ENCODE data around the gene FRG2B.
"Not testable (repeated sequence)": the region's sequence is repeated elsewhere in the genome, so short reads cannot be mapped to it uniquely, and the experiment has no call there.

FRG2B gene

DNA sequence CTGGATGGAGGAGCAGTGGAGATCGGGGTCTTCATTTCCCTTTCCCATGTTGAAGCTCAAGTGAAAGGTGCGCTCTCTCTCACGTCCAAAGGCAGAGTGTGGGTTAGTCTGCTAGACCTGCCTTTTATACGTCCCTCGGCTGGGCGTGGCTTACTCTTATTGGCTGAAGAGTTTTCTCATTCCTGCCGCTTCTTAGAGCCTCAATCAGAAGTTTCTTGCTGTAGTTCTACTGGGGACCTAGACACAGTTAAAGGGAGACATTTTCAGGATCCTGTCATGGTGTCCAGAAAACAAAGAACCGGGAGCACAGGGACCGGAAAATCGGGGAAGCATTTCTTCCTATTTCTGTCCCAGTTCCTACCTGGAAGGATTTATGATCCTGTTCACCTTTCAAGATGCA is at the start of gene FRG2B:
TSS of gene FRG2B (minus strand) at position 101 of the 400 bp plus-strand sequence. CDS start at position 48, 53 bp downstream.
- not testable (repeated sequence) for DNase-seq

DNA sequence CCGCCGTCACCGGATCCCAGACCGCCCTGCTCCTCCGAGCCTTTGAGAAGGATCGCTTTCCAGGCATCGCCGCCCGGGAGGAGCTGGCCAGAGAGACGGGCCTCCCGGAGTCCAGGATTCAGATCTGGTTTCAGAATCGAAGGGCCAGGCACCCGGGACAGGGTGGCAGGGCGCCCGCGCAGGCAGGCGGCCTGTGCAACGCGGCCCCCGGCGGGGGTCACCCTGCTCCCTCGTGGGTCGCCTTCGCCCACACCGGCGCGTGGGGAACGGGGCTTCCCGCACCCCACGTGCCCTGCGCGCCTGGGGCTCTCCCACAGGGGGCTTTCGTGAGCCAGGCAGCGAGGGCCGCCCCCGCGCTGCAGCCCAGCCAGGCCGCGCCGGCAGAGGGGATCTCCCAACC is 40.9 kb upstream of the FRG2B start:
- not testable (repeated sequence) for DNase-seq

DNA sequence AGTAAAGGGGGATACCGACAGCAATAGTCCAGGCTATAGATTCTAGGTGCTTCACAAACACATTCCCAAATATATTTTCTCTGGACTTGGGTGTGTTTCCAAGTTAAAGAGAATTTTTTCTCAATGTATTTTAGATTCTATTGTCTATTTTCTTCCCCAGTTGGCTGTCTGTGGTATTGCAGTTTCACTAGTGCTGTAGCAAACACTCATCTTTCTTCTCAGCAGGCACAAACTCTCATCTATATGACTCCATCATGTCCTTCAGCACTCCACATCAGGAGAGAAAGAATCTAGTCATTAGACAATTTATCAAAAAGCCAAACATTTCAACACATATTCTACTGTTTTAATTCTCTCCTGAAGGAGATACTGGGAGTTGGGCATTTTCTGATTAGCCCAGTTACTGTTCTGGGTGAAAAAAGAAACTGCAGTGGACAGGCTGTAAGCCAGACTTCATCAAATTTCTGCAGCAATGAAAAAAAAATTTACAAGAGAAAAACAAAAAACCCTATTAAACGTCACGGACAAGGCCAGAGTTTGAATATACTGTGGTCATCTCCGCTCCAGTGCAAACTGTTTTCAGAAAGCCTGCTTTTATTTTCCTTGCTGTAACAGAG is 37.1 kb upstream of the FRG2B start:
- not testable (repeated sequence) for DNase-seq

DNA sequence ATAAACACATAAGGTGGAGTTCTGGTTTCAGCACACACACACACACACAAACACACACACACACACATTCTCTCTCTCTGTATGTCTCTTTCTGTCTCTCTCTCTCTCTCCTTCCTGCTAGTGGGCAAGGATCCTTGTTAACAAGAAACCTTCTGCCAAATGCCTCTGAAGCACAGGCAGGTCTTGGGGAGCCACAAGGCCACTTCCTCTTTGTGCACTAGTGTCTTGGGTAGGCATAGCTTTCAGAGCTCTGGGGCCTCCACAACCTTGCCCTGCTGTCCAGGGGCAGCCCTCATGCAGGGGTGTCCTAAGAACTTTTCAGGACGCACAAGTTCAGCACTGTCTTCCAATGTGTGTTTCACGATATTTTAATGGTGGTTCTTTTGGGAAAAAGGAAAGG is 34.5 kb upstream of the FRG2B start:
- DNase-seq: not testable (repeated sequence)

DNA sequence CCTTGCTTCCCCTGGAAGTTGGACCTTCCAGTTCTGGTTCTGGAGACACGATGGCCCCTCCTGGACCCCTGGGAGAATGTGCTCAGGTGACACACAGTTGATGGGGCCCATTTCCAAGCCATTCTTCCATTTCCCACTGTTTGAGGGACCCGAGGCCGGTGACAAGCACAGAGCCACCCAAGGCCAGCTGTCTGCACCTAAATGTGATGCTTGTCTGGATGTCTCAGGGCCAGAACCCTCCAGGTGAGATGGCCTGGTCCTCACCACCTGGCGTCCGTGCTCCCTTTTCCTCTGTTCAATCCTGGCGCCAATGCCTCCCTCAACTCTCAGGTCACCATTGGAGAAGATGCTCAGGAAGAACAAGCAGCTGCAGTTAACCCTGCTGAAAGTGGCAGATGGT is 33.9 kb upstream of the FRG2B start:
- DNase-seq: not testable (repeated sequence)

DNA sequence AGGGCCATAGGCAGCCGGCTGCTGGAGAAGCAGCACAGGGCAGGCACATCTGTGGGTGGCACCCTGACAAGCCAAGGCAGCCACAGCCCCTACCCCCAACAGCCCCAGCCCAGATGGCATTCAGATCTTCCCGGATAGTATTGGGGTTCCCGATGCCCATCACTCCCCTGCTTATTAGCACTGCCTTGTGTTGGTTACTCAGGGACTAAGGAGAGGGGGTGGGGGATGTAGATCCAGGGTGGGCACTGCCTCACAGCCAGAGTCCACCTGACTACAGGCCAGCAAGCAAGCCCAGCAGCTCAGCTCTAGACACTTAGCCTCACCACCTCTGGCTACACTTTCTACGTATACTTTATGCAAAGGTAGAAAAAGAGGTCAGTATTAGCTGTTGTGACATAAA is 30.7 kb upstream of the FRG2B start:
- DNase-seq: not testable (repeated sequence)

DNA sequence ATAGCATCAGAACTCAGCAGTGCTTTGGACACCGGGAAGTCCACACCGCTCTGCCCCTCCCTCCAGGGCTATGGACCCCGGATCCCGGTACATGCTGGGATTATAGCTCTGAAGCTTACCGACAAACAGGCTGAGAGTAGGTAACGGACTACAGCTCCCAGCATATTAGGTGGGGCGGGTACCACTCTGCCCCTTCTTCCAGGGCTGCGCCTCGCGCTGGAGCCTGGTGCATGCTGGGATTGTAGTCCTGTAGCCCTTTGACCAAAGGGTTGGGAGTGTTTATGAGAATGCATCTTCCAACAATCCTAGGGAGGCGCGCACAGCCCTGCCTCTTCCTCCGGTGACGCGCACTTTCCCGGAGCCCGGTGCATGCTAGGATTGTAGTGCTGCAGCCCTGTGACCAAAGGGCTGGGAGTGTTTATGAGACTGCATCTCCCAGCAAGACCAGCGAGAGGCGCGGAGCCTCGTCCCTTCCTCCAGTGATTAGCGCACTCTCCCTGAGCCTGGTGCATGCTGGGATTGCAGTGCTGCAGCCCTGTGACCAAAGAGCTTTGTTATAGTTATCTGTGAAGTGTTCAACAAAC is 22.4 kb upstream of the FRG2B start:
- not testable (repeated sequence) for DNase-seq

DNA sequence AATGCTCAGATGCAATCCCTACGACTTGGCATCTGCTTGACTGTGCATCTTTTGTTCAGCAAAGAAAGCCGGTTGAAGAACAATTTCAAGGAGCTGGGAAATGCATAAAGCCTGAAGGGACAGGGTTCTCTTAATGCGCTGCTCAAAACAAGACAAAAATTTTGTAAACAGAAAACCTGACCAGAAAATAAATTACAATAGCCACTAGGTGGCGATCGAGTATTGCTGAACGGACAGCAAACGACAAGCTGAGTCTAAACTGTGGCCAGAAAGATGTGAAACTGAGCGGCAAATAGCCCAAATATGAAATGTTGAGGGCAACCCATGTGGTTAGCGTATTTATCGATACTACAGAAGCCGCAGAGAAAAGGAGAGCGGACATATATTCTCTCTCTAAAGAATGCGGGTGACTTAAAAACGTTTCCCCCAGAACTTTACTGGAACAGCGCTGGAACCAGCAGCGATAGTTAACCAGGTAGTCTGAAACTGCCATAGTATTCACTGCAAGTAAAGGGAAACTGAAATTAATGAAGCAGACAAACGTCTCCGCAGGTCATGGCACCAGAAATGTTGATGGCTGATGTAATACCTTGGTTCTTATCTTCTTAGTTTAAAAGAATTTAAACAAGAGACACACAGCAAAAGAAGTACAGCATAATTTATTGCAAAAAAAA is 20.6 kb upstream of the FRG2B start:
- DNase-seq: not testable (repeated sequence)

DNA sequence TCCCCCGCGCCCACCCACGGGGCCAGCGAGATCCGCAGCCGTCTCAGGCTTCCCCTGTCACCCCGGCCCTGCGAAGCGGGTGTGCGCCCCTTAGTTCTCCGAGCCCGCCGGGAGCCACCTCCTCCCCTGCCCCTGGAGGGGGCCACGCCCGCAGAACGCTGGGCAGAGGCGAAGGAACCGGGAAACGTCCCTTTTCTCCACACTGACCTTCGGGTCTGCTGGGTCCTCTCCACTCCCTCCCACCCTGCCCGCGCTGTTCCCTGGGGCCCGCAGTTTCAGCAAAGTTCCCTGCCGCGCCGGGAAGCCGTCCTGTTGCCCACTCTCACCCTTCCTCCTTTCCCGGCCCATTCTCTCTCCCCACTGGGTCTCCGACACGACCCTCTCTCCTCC is 11.2 kb upstream of the FRG2B start:
- DNase-seq: not testable (repeated sequence)

DNA sequence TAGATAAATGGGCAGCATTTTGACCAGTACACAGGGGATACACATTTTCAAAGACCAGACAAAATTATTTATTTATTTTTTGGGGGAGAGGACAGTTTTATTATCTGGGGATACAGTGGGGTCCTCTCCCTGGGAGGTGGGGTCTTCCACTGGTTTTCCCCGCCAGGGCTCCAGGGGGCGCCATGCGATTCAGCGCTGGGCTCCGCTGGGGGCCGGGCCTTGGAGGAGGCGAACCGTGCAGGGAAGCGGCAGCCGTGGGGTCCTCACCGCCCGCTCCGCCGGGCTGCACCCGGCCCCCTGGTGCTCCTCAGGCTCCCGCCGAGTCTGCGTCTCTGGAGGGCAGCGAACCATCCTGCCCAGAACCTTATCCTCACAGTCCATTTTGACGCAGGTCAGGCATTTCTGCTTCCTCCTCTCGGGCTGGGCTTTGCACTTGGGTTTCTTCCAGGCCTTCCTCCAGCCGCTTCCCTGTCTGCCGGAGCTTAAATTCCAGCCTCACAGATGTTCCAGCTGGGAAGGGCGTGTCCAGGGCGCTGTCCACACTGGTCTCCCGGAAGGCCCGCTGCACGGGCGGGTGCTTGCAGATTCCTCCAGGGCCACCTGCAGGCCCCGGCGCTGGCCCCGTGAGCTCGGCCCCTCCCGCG is 10.7 kb upstream of the FRG2B start:
- not testable (repeated sequence) for DNase-seq

DNA sequence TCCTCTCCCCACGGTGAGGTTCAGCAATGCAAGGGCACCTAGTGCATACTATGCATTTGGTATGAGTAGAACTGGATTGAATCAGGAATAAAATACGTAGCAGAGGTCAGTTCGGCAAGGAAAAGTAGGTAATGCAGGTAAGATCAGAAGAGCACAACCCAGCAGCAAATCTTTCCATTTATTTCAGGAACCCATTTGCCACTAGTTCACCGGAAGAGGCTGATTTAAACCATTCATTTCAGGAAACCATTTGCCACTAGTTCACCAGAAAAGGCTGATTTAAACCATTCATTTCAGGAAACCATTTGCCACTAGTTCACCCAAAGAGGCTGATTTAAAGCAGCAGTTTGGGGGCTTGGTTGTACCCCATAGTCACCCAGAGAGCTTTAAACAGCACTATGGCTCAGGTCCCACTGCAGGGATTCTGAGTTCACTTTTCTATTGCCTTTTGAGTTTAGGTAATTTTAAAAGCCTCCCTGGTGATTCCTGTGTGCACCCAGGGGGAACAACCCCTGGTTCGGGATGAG is 4.2 kb upstream of the FRG2B start:
- DNase-seq: not testable (repeated sequence)

DNA sequence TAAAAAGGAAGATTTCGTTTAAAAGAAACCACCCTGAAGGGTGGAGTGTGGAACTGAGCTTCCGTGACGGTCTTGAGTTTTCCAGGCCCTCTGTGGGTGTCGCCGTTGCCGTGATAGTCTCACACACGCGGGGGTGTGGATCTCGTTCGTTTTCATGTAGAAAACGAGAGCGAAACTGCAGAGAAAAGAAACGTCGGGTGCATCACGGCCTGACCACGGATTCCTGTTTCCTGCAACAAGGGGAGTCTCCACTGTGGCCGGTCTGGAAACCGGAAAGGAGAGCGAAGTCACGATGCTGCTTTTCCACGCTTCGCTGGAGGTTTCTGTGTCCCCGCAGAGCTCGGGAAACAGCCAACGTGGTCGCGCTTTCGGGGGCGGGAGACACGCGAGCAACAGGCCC is 4.1 kb downstream of the FRG2B start:
- DNase-seq: not testable (repeated sequence)

DNA sequence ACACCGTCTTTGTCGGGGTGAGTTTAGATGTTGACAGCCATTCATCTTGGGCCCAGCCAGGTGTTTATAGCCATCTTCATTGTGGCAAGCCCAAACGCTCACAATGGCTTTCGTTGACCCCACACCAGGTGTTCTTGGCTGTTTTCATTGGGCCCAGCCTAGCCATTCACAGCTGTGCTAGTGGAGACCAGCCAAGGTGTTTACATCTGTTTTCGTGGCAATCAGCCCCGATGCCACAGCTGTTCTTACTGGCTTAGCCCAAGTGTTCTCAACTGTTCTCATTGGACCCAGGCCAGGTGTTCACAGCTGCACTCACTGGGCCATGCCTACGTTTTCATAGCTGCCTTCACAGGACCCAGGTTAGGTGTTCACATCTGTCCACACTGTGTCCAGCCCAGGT is 7.7 kb downstream of the FRG2B start:
- DNase-seq: no peak

DNA sequence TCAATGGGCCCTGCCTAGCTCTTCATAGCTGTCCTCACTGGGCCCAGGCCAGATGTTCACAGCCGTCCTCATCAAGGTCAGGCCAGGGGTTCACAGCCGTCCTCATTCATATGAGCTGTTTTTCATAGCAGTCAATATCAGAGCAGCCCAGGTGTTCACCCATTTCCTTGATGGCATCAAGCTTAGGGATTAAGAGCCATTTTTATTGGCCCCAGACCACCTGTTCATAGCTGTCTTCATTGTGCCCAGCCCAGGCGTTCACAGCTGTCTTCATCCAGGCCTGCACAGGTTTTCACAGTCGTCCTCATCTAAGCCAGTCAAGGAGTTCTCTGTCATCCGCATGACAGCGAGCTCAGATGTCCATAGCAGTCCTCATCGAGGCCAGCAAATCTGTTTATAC is 9.4 kb downstream of the FRG2B start:
- no peak for DNase-seq

DNA sequence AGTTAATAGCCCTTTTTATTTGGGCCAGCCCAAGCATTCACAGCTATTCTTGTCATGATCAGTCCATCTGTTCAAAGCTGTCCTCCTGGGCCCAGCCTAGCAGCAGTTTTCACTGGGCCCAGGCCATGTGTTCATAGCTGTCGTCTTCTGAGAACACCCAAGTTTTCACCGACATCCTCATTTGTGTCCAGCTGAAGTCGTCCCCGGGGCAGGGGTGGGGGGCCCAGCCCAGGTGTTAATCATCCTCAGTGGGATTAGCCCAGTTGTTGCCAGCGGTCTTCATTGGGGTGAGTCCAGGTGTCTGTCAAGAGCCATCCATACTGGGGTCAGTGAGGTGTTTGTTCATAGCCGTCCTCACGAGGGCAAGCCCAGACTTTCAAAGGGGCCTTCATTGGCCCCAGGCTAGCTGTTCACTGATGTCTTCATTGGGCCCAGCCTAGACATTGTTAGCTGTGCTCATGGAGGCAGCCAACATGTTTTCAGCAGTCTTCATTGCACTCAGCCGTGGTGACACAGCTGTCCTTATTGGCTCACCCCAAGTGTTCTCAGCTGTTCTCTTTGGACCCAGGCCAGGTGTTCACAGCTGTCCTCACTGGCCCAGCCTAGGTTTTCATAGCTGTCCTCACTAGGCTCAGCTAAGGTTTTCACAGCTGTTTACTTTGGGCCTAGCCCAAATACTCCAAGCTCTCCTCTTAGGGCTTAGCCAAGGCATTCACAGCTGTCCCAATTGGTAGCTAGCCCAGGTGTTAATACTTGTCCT is 10.0 kb downstream of the FRG2B start:
- DNase-seq: no peak

DNA sequence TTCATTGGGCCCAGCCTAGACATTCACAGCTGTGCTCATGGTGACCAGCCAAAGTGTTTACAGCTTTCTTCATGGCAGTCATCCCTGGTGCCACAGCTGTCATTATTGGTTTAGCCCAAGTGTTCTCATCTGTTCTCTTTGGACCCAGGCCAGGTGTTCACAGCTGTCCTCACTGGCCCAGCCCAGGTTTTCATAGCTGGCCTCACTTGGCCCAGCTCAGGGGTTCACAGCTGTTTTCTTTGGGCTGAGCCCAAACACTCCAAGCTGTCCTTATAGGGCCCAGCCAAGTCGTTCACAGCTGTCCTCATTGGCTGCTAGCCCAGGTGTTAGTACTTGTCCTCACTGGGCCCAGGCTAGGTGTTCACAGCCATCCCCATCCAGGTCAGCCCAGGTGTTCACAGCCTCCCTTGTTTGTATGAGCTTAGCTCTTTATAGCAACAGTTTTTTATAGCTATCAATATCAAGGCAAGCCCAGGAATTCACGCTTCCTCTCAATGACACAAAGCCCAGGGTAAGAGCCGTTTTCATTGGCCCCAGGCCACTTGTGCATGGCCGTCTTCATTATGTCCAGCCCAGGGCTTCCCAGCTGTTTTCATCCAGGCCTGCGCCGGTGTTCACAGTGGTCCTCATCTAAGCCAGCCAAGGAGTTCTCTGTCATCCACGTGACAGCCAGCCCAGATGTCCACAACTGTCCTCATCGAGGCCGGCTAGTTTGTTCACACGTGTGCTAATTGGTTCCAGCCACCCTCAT is 11.6 kb downstream of the FRG2B start:
- no peak for DNase-seq

DNA sequence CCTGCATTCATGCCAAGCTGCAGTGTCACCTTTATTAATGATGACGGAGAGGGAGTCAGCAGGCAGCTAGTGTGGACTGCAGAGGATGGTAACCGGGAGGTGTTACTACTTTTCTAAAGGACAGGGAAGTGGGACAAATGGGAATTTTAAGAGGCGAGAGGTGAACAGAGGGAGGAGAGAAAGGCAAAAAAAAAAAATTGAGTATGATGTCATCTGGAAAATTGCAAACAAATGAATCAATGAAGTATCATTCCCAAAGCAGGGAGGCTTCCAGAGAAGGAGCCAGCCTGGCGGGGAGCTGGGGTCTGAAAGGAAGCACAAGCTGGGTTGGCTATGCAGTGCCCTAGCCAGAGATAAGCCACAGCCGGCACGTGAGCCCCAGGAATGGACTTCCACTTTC is 12.9 kb downstream of the FRG2B start:
- DNase-seq: no peak

DNA sequence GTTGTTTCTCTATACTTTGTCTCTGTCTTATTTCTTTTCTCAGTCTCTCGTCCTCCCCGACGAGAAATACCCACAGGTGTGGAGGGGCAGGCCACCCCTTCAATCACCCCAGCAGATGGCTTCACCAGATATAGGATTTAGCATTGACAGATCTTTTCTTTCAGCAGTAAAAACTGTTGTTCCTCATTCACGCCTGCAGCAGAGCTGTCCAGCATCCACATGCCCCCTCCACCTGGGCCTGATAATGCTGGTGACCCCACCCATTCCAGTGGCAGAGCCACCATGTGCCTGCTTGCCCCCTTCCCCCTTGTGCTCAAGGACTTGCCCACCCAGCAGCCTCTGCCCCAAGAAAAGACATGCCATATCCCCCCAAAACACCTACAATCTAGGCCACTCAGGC is 15.5 kb downstream of the FRG2B start:
- no peak for DNase-seq

DNA sequence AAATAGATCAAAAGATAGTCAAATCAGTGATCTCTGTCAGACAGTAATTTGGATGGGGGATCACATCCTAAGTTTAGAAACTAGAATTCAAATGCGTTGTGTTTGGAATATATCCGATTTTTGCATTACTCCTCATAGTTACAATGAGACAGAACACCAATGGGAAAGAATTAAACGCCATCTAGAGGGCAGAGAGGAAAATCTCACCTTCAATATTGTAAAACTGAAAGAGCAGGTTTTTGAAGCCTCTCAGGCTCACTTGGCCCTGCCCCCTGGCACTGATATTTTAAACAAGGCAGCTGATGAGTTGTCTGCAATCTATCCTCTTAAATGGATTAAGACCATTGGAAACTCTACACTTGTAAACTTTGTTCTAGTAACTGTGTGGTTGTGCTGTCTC is 17.7 kb downstream of the FRG2B start:
- no peak for DNase-seq

DNA sequence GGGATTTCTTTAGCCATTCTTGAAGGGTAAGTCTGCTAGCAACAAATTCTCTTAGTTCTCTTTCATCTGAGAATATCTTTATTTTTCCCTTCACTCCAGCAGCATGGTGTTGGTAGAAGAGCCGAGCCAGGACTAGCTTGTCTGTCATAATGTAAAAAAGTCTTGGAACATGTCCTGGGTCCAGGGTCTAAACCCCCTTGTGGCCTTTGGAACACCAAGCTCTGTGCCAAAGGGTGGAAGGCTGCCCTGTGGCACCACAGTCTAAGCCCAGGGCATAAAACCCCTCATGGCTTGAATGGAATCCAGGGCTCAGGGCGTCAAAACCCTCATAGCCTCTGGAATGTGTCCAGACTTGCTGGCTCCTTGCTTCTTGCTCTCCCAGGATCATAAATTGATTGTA is 23.2 kb downstream of the FRG2B start:
- not testable (repeated sequence) for DNase-seq

DNA sequence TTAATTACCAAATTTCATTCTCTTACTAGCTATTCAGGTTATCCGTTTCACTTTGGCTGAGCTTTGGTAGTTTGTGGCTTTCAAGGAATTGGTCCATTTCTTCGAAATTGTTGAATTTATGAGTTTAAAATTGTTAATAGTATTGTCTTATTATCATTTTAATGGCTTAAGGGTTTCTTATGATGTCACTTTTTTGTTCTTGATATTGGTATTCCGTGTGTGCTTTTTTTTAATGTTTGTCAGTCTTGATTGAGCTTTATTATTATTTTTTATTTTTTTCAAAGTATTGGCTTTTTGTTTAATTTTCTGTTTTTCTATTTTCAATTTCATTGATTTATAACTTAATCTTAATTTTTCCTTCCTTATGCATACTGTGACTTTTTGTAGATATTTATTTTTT is 25.9 kb downstream of the FRG2B start:
- no peak for DNase-seq

DNA sequence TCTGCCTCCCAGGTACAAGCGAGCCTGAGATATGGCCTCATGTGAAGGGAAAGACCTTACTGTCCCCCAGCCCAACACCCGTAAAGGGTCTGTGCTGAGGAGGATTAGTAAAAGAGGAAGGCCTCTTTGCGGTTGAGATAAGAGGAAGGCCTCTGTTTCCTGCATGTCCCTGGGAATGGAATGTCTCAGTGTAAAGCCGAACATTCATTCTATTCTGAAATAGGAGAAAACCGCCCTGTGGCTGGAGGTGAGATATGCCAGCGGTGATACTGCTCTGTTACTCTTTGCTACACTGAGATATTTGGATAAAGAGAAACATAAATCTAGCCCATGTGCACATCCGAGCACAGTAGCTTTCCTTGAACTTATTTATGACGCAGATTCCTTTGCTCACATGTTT is 26.7 kb downstream of the FRG2B start:
- not testable (repeated sequence) for DNase-seq

Measured in femur (tissue), 1 donor.